CD1c-positive myeloid dendritic cell (primary cell): ENCODE data around the gene NRXN3.

ENCODE experiments used
- DNase-seq: peaks from one replicate; pipeline ENCODE4 v3.0.0-alpha.2; 2016; ENCODE audit errors: extremely low spot score

NRXN3 gene

GRCh38 chr14:79665556-79665955 is 1495.4 kb downstream of the NRXN3 start:
- DNase-seq = no peak

GRCh38 chr14:79668951-79669350 is 1498.8 kb downstream of the NRXN3 start:
- DNase-seq = no peak

- no peak for DNase-seq
These were observed 1500.6 kb downstream of the NRXN3 start for GRCh38 chr14:79670811-79671210.

DNA sequence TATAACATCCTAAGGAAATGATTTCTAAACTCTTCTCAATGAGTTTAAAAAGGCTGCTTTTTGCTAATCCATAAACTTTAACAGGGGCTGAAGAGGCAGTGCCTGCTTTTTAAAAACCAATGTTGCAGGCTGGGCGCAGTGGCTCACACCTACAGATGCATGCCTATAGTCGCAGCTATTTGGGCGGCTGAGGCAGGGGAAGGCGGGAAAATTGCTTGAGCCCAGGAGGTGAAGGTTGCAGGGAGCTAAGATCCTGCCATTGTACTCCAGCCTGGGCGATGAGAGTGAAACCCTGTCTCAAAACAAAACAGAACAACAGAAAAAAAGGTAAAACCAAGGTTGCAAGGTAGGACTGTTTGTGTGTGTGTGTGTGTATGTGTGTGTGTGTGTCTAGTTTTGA is 1509.9 kb downstream of the NRXN3 start:
- DNase-seq = no peak

DNA sequence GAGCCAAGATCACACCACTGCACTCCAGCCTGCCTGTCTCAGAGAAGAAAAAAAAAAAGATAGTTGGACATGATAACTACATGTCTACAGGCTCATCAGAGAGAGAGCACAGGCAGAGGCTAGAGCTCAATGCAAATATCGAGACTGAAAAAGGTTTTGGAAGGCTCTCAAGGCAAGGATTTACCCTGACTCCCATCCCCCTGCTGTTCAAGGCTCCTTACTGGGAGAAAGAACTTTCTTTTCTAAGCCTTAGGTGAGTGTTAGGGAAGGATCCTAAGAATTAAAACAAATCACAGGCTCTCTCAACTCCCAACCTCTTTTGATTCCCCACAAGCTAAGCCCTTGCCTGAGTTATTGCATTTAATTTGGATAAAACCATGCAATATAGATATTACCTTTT is 1516.0 kb downstream of the NRXN3 start:
- no peak for DNase-seq

GRCh38 chr14:79690960-79691359 is 1520.8 kb downstream of the NRXN3 start:
- DNase-seq = no peak

- no peak for DNase-seq
These were observed 1523.8 kb downstream of the NRXN3 start for GRCh38 chr14:79693935-79694334.

DNA sequence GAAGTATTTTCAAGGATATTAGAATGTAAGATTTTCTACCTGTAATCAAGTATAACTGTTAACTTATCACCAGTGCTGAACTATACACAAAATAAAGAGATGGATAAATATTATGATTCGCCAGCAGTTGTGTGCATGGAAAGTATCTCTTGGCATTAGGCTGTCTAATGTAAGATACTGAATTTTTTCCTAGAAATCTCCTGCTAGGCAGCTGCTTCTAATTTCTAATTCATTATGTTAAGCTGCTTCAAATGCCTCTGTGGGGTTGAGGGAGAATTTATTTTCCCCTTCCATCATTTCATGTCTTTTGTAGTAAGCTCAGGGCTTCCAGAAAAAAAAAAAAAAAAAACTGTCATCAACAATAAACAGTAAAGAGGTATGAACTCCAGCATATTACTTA is 1525.1 kb downstream of the NRXN3 start:
- no peak for DNase-seq

DNA sequence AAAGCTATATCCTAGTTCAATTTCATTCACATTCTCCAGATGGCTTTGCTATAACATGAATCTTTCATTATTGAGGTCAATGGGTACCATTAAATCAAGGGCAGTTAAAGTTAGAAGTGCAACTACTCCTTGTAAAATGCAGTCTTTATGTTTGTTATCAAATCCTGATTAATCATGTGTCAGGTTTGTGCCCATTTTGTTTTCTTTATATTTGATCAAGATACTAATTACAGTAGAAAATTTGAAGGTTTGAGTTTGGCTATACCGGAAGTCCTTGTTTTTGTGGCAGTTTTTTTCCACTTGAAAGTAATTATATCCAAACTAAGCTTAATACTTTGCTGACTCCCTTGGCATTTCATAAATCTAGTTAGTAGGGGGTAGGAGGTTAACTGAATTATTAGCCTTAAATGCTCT is 1528.1 kb downstream of the NRXN3 start:
- no peak for DNase-seq

- DNase-seq = no peak
These were observed 1529.0 kb downstream of the NRXN3 start for GRCh38 chr14:79699206-79699605.

DNA sequence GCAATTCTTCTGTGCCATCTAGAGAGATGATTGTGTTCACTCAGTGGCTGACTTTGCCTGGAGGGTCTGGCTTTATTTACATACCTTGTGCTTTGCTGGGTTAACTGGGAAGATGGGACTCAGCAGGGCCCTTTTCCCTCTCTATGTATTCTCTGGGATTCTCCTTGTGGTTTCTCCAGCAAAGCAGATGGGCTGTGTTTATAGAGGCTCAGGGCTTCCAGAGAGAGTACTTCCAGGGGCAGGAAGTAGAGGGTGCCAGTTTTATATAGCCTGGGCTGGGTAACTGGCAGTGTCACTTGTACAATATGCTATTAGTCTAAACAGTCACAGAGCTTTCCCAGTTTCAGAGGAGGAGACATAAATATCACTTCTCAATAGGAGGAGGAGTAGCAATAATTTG is 1531.2 kb downstream of the NRXN3 start:
- no peak for DNase-seq

DNA sequence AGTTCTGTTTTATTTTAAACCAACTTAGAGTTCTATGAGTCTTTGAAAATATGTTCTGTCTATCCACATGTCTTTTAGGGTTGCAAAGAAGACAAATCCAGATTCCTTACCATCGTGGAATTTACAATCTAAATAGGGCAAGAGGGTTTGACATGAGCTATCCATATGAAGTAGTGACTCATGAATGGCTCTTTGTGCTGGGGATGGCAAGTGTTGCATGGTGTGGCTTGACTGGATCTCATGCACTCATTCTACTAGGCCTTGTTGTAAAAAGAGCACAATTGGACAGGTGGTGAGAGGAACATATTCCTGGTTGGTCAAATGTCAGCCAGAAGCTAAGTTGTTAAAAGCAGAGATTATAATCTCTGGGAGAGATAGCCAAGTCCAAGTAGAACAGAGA is 1532.0 kb downstream of the NRXN3 start:
- DNase-seq = no peak

- no peak for DNase-seq
These were observed 1533.0 kb downstream of the NRXN3 start for GRCh38 chr14:79703209-79703608.

DNA sequence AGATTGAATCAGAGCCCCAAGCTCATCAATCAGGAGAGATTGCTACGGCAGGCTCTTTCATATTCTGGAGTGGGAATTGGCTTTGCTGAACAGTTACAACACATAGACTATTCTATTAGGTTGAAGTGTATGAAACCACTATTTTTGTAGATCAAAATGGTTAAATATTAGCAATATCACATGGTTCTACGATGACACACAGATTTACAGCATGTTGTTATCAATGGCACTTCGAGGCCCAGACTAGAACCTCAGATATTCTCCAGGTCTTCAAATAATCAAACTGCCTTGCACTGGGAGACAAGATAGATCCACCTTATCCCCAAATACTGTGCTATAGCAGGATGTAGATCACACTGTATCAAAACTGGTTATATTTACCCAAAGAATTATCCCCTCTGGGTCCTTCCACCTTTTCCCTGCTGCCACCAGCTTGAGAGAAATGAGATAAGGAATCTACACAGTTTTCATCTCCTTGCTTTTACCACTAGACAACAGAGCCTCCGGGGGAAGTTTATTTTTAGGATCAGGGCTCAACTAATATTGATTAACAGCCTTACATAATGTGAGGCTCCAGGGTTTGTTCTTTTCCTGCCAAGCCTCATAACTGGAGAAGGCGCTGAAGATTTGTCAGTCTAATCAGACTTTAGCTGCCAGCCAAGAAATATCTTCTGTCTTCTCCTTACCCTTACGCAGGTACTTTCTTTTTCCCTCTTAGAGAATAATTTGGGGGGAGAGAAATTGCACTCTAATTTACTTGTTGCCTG is 1534.1 kb downstream of the NRXN3 start:
- no peak for DNase-seq

- DNase-seq = no peak
These were observed 1535.1 kb downstream of the NRXN3 start for GRCh38 chr14:79705126-79705894.

DNA sequence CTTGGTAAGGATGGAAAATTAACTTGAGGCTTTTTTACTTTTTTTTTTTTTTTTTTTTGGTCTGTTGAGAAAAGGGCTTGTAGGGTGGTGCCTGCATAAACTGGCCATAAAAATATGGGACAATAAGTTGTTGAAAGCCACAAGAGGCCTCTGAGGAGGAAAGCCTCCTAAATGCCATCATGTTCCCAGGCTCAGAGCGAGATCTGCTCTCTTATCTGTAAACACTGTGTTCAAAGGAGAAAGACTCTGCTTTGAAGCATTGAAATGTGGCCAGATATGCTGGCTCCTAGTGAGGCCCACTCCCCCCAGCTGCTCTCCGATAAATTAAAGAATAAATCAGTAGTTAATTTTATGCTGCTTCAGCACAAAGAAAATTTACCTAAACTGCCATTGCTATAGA is 1536.2 kb downstream of the NRXN3 start:
- DNase-seq = no peak

DNA sequence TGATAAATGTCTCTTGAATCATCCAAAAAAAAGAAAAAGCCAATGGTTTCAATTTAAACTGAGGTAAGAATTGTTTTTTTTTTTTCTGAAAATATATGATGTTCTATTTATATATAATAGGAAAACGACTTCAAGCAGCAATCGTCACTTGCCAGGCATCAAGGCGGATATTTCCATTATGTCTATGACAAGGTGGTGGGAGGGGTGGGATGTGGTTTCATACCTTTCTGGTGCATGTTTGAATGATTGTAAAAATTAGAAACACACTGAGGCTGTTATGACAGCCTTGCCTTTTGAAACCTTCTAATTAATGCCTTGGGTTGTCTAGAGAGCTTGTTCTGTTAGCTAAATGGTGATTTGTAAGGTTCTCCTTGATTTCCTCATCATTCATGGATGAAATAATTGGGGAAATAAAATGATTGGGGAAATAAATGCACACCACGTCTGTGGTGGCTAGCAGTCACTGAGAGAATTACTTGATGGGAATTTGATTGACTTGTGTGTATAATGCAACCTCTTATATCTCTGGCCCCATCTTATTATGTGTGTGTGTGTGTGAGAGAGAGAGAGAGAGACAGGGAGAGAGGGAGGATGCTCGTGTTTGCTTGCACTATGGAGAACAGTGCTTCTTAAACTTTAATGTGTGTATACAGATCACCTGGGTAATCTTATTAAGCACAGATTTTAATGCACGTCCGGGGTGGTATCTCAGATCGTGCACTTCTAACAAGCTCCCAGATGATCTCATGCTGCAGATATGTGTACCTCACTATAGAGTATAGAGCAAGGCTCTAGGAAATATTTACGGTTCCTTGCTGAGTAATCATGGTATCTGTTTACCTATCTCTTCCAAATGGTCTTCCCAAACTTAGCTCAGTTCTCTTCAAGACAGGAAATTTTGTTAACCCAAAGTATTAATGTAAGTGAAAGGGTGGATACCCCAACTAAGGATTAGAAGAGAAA is 1538.5 kb downstream of the NRXN3 start:
- no peak for DNase-seq

GRCh38 chr14:79709573-79709972 is 1539.4 kb downstream of the NRXN3 start:
- DNase-seq = no peak

DNA sequence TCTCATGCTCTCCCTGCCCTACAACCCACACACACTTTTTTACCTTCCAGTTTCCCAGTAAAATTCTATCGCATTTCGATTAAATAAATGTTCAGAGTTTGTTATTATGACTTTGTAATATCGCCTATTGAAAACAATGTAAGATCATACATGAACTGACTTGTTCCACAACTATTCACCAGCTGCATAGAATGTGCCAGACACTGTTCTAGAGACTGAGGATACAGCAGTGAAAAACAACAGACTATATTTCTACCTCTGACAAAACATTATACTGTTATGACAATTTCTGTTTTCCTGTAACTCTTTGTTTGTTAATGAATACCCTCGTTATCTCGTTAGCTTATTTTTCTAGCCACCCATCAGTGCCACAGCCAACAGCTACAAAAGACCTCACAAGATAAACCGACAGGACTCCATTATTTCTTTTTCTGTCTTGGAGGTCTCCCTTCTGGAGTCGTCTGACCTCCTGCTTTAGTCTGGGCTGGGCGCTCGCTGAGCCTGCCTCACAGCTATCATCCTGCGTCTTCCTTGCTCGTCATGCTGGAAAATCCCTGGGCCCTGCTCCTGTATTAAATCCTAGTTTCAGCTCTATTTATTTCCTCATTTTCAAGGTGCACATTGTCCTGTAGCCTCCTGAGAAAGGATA is 1542.3 kb downstream of the NRXN3 start:
- no peak for DNase-seq

- DNase-seq = no peak
These were observed 1551.4 kb downstream of the NRXN3 start for GRCh38 chr14:79721399-79722084.
